Measurements from ENCODE around the gene FAP. TPM values are rescaled to one million over a fixed set of nuclear protein-coding genes. Genes with fewer than 3 reads are reported as not detected.

The FAP gene
- total RNA-seq, 1 donor from 2014 or later, result 1.1 TPM

- FAIRE-seq (no peak), DNase-seq (ENCODE audit: low read depth) (no peak)
- Histone ChIP-seq H3K36me3 (ENCODE audit: control insufficient read depth, insufficient read depth, low read length) (no peaks in the 10 kb centered on the region), H3K27me3 (ENCODE audit: control insufficient read depth, insufficient read depth, low read length) (no peaks in the 10 kb centered on the region), H3K4me3 (ENCODE audit: low read depth, low read length) (no peak overlapping the region)
- TF ChIP-seq CTCF (IDR thresholded peaks at IDR 0.05; ENCODE audit: insufficient read depth, low read length, severe bottlenecking), result no peak
These were observed 1.7 kb downstream of the FAP start for GRCh38 chr2:162241571-162241970.

GRCh38 chr2:162234620-162235462, 8.4 kb downstream of the FAP start:
- no peak overlapping the region for H3K4me3 ChIP-seq (ENCODE audit: low read depth, low read length)
- no peaks in the 10 kb centered on the region for H3K27me3 ChIP-seq (ENCODE audit: control insufficient read depth, insufficient read depth, low read length)
- FAIRE-seq, result no peak
- H3K36me3 ChIP-seq (ENCODE audit: control insufficient read depth, insufficient read depth, low read length), result no peaks in the 10 kb centered on the region
- no peak for DNase-seq (ENCODE audit: low read depth)
- no peak for TF ChIP-seq CTCF (IDR thresholded peaks at IDR 0.05; ENCODE audit: insufficient read depth, low read length, severe bottlenecking)

GRCh38 chr2:162233197-162233596, 10.0 kb downstream of the FAP start:
- no peak for FAIRE-seq
- peak; percentile 78 for DNase-seq (ENCODE audit: low read depth)
- H3K36me3 ChIP-seq (ENCODE audit: control insufficient read depth, insufficient read depth, low read length), result no peaks in the 10 kb centered on the region
- H3K27me3 ChIP-seq (ENCODE audit: control insufficient read depth, insufficient read depth, low read length), result no peaks in the 10 kb centered on the region
- no peak overlapping the region for H3K4me3 ChIP-seq (ENCODE audit: low read depth, low read length)
- no peak for TF ChIP-seq CTCF (IDR thresholded peaks at IDR 0.05; ENCODE audit: insufficient read depth, low read length, severe bottlenecking)

- no peak for DNase-seq (ENCODE audit: low read depth)
- no peak overlapping the region for H3K4me3 ChIP-seq (ENCODE audit: low read depth, low read length)
- no peak for TF ChIP-seq CTCF (IDR thresholded peaks at IDR 0.05; ENCODE audit: insufficient read depth, low read length, severe bottlenecking)
- FAIRE-seq, result no peak
- H3K27me3 ChIP-seq (ENCODE audit: control insufficient read depth, insufficient read depth, low read length), result no peaks in the 10 kb centered on the region
- no peaks in the 10 kb centered on the region for H3K36me3 ChIP-seq (ENCODE audit: control insufficient read depth, insufficient read depth, low read length)
These were observed 10.6 kb downstream of the FAP start for GRCh38 chr2:162232671-162233070.

GRCh38 chr2:162232027-162232426, 11.2 kb downstream of the FAP start:
- TF ChIP-seq CTCF (IDR thresholded peaks at IDR 0.05; ENCODE audit: insufficient read depth, low read length, severe bottlenecking), result no peak
- H3K36me3 ChIP-seq (ENCODE audit: control insufficient read depth, insufficient read depth, low read length), result no peaks in the 10 kb centered on the region
- FAIRE-seq, result no peak
- H3K4me3 ChIP-seq (ENCODE audit: low read depth, low read length), result no peak overlapping the region
- peak; percentile 81 for DNase-seq (ENCODE audit: low read depth)
- no peaks in the 10 kb centered on the region for H3K27me3 ChIP-seq (ENCODE audit: control insufficient read depth, insufficient read depth, low read length)

GRCh38 chr2:162230761-162231160, 12.5 kb downstream of the FAP start:
- H3K36me3 ChIP-seq (ENCODE audit: control insufficient read depth, insufficient read depth, low read length), result no peaks in the 10 kb centered on the region
- no peak for TF ChIP-seq CTCF (IDR thresholded peaks at IDR 0.05; ENCODE audit: insufficient read depth, low read length, severe bottlenecking)

More at GRCh38 chr2:162230761-162231160, 12.5 kb downstream of the FAP start:
- no peak for DNase-seq (ENCODE audit: low read depth)
- no peak overlapping the region for H3K4me3 ChIP-seq (ENCODE audit: low read depth, low read length)
- FAIRE-seq, result no peak
- no peaks in the 10 kb centered on the region for H3K27me3 ChIP-seq (ENCODE audit: control insufficient read depth, insufficient read depth, low read length)

Measured in bronchial epithelial cell (primary cell).